ENCODE data around the gene MS4A15.
"Not testable (repeated sequence)": the region's sequence is repeated elsewhere in the genome, so short reads cannot be mapped to it uniquely, and the experiment has no call there.

The MS4A15 gene

GRCh38 chr11:60757231-60757800 lies 649 bp downstream of the MS4A15 start:
- no peak for DNase-seq

- not testable (repeated sequence) for DNase-seq
Observed at GRCh38 chr11:60758671-60759070, 2.0 kb downstream of the MS4A15 start.

- not testable (repeated sequence) for DNase-seq
Observed at GRCh38 chr11:60759438-60760225, 3.0 kb downstream of the MS4A15 start.

- DNase-seq, result no peak
Observed at GRCh38 chr11:60761436-60762190, 4.9 kb downstream of the MS4A15 start.

GRCh38 chr11:60762851-60763691 lies 6.4 kb downstream of the MS4A15 start:
- DNase-seq, result no peak

- no peak for DNase-seq
Observed at GRCh38 chr11:60763692-60764369, 7.2 kb downstream of the MS4A15 start.

GRCh38 chr11:60764879-60765278 lies 8.2 kb downstream of the MS4A15 start:
- no peak for DNase-seq

GRCh38 chr11:60765355-60765754 lies 8.7 kb downstream of the MS4A15 start:
- no peak for DNase-seq

- DNase-seq, result no peak
Observed at GRCh38 chr11:60766547-60766946, 9.9 kb downstream of the MS4A15 start.

- DNase-seq, result no peak
Observed at GRCh38 chr11:60767388-60767811, 10.7 kb downstream of the MS4A15 start.

- DNase-seq, result no peak
Observed at GRCh38 chr11:60768202-60768601, 11.5 kb downstream of the MS4A15 start.

- no peak for DNase-seq
Observed at GRCh38 chr11:60769273-60769672, 12.6 kb downstream of the MS4A15 start.

GRCh38 chr11:60769811-60770210 lies 13.1 kb downstream of the MS4A15 start:
- DNase-seq, result no peak

GRCh38 chr11:60771146-60771545 lies 14.5 kb downstream of the MS4A15 start:
- DNase-seq, result no peak

- no peak for DNase-seq
Observed at GRCh38 chr11:60771879-60772525, 15.3 kb downstream of the MS4A15 start.

GRCh38 chr11:60772666-60773065 lies 16.0 kb downstream of the MS4A15 start:
- no peak for DNase-seq

GRCh38 chr11:60774726-60775125 lies 18.1 kb downstream of the MS4A15 start:
- DNase-seq, result no peak

GRCh38 chr11:60775420-60775961 lies 18.8 kb downstream of the MS4A15 start:
- peak; percentile 40 to 73 (median 66) for DNase-seq

- DNase-seq, result no peak
Observed at GRCh38 chr11:60776167-60776566, 19.5 kb downstream of the MS4A15 start.

GRCh38 chr11:60777106-60777505 lies 20.4 kb downstream of the MS4A15 start:
- DNase-seq, result no peak

- DNase-seq, result no peak
Observed at GRCh38 chr11:60777572-60777971, 20.9 kb downstream of the MS4A15 start.

All from activated naive CD4-positive, alpha-beta T cell (primary cell).